HG02588 (cell line): Measurements from ENCODE around the gene CHD9NB.
"Not testable (repeated sequence)": the region's sequence is repeated elsewhere in the genome, so short reads cannot be mapped to it uniquely, and the experiment has no call there.

Experiments
- ATAC-seq: cut with Tn5 transposase; IDR thresholded peaks from one replicate; pipeline ENCODE4 v1.9.1; 2021; ENCODE audit warnings: mild to moderate bottlenecking, moderate library complexity; ENCODE audit not compliant: unreplicated experiment

Gene CHD9NB

GRCh38 chr16:53058441-53058840, 5.7 kb upstream of the CHD9NB start:
- no peak for ATAC-seq

- ATAC-seq = no peak
Observed at GRCh38 chr16:53057658-53058057, 5.0 kb upstream of the CHD9NB start.

- ATAC-seq = no peak
Observed at GRCh38 chr16:53056392-53056881, 3.7 kb upstream of the CHD9NB start.

- ATAC-seq = no peak
Observed at GRCh38 chr16:53055541-53056391, 3.1 kb upstream of the CHD9NB start.

GRCh38 chr16:53054670-53055485, 2.2 kb upstream of the CHD9NB start, which contains the start of gene CHD9:
CHD9 (plus strand) TSS chr16:53054991; CDS start chr16:53156090, 101,099 bp downstream.
- peak; percentile 78 for ATAC-seq

GRCh38 chr16:53053967-53054669, 1.4 kb upstream of the CHD9NB start:
- peak; percentile 33 for ATAC-seq

- ATAC-seq = not testable (repeated sequence)
Observed at GRCh38 chr16:53051255-53051654, 1.4 kb downstream of the CHD9NB start.

- no peak for ATAC-seq
Observed at GRCh38 chr16:53048139-53048915, 4.4 kb downstream of the CHD9NB start.

GRCh38 chr16:53047515-53047914, 5.2 kb downstream of the CHD9NB start:
- not testable (repeated sequence) for ATAC-seq

- no peak for ATAC-seq
Observed at GRCh38 chr16:53045341-53046220, 7.1 kb downstream of the CHD9NB start.

GRCh38 chr16:53043986-53044601, 8.6 kb downstream of the CHD9NB start:
- no peak for ATAC-seq

GRCh38 chr16:53043428-53043831, 9.3 kb downstream of the CHD9NB start:
- no peak for ATAC-seq

- no peak for ATAC-seq
Observed at GRCh38 chr16:53042235-53042701, 10.4 kb downstream of the CHD9NB start.

- peak; percentile 69 for ATAC-seq
Observed at GRCh38 chr16:53041320-53042051, 11.2 kb downstream of the CHD9NB start.

- ATAC-seq = no peak
Observed at GRCh38 chr16:53040788-53041187, 11.9 kb downstream of the CHD9NB start.

GRCh38 chr16:53036711-53037110, 16.0 kb downstream of the CHD9NB start:
- not testable (repeated sequence) for ATAC-seq

GRCh38 chr16:53036066-53036465, 16.6 kb downstream of the CHD9NB start:
- no peak for ATAC-seq
